ENCODE measurements around the gene SEC14L1.
A peak's percentile ranks its signal among the peaks of the same experiment; 100 is the strongest.

The SEC14L1 gene

DNA sequence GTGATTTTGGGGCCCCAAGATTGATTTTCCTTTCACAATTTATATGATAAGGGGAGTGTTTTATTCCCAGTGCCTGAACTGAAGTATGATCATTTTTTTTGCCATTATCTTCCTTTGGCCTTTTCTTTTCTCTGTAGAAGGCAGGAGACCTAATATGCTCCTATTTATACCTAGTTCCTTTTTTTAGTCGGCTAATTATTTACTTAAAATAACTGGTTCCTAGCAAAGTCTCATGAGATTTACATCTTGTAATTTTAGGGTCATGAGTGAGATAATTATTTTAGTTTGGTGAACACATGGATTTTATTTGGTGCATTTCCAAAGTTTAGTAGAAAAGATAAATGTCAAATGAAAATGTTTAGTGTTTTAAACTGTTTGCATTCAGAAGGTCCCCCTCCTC lies 24.8 kb downstream of the SEC14L1 start:
- no peak for DNase-seq

DNA sequence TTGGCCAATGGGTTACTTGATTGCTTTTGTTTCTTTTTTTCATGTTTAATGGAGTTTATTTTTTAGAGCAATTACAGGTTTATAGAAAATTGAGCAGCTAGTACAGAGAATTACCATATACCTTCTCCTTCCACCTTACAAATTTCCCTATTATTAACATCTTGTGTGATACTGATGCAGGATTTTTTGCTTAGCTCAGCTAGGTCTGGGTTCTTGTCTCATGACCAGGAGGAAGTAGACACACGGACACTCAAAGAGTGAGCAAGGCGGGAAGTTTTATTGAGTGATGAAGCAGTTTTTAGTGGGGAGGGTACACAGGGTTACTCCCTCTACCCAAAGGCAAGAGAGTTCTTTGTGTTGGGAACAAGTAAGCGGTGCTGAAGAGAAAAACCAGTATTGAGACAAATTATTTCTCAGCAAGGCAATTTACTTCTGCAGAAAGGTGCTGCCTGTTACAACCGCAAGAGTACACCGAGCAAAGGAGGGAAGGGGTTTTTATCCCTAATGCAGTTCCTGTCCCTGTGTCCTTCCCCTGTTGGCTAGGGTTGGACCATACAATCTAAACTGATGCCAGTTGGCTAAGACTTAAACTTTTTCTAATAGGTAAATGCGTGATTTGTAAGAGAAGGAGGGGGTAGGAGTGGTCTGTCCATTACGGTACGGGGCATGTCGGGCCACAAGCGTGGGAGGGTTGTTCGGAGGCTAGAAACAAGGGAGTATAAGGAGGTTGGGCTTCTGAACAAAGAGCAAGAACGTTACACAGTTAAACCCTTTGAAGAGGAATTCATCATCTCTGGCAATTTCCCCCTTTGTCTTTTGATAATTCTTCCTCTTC lies 26.9 kb downstream of the SEC14L1 start:
- no peak for DNase-seq

DNA sequence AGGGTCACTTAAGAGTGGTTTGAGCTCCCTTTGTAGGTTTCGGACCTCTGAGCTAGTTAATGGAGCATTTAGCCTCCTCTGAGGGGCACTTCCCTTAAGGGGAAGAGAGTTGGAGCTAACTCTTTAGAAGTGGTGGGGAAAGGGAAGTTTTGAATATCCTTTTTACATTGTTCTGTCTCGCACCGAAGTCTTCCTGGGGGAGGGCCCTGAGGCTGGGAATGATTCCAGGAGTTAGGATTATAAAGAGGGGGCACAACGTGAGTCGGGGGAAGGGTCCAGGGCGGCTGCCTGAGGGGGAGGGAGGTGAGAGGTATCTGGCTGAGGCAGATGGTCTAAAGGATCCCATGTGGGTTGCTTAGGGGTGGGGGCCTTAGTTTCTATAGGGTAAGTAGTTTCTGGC lies 32.3 kb downstream of the SEC14L1 start:
- DNase-seq, result no peak

DNA sequence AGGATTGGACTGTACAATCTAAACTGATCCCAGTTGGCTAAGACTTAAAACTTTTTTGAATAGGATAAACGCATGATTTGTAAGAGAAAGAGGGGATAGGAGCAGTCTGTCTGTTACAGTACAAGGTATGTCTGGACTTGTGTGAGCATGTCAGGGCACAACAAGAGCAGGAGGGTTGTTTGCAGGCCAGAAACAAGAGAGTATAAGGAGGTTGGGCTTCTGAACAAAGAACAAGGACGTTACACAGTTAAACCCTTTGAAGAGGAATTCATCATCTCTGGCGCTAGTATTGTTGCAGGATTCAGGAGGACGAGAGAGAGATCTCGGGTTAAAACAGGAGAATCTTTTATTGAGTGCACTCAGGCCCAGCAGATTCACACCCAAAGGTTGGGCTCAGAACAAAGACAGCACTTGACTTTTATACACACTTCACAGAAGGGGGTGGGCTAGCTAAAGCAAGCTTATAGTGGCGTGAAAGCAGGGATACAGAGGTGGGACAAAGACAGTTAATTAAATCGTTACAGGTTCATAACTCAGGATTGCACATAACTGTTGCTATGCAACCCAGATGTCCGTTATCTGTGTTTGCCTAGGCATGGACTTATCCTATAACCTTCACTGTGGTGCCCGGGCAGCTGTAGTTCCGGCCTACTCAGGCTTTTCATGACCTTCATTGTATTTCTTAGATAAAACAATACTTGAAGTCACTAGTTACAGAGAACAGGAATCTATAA lies 34.3 kb downstream of the SEC14L1 start:
- no peak for DNase-seq

DNA sequence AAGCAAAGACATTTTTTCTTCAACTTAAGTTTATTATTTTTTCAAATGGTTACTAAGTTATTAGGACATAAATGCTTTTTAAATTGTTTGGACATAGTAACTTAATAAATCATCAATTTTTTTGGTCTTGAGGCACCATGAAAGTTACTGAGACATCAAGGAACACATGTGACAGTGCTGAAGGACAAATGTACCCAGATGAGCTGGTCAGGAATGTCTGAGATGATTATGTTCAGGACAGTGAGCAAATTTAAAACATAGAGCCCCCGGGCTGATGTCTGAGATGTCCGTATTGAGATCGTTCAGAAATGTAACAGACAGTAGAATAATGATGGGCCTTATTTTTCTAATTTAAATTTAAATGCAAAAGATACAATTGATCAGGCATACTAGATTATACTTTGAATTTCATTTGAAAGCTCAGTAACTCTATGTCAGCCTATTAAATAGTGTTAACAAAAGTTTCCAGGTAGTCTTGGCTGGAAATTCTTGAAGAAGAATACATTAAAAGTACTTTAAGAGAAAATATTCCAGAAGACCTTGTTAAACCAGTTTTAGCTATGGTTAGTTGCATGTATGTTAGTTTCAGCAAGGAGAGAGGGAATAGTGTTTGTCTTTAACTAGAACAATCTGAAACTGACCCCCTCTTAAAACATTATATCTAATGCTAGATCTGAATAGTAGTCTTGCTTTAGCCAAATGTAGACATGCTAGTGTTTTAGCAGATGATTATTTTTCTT lies 36.4 kb downstream of the SEC14L1 start:
- no peak for DNase-seq

DNA sequence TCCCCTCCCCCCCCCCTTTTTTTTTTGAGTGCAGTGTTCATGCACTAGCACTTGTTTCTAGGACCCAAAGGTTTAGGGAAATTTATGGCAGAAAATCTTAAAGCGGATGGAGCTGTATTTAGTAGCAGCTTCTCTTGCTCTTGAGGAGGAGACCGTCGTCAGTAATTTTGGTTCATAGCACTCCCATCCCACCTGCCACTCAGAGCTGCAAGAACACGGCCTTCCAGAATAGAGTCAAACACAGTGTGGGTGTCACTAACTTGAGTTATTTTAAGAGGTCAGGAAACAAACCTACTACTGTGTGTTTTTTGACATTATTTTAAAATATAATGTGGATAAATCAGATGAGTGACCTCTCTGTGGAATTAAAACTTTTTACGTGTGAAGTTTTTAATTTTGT lies 37.3 kb downstream of the SEC14L1 start:
- no peak for DNase-seq

DNA sequence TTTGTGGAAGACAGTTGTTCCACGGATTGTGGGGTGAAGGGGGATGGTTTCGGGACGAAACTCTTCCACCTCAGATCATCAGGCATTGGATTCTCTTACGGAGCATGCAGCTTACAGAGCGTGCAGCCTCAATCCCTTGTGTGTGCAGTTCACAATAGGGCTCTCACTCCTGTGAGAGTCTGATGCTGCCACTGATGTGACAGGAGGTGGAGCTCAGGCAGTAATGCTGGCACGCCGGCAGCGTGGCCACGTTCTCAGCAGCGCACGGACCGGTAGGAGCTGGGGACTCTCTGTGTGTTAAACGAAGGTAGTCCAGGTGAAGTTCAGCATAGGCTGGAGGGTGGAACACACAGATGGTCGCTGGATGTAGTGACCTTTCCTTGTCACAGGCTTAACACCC lies 37.8 kb downstream of the SEC14L1 start:
- no peak for DNase-seq

DNA sequence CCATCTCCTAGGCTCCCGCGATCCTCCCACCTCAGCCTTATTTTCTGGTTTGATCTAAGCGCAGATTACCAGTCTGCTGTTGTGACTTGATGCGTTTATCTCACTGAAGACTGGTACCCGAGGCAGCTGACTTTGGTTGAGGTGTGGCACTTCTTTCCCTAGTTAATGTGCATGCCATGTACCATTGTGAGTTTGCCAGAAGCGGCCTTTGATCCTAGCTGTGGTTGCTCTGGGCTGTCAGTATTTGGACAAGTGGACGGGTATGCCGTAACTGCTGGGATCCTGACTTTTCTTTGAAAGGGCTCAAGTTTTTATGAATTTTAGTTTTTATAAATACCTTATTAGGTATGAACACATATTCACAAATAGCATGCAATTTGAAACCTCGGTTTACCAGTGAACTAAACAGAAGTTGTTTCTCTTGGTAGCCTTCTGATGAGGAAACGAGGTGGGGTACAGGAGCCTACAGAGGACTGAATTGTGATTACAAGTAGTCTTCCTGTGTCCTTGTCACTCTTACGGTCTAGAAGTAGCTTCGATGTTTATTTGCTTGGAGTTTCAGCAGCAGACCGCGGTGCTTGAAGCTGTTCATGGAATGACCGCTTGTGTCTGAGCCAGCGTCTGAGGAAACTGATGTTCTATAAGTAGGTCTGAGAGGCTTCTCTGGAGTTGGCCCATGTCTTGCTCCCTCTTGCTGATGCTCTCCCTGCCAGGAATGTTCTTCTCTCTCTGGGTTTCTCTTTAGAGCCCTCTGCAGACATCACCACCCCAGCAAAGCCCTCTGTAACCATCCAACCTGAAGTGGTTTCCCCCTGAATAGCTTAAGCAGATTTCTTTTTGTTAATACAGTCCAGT lies 40.0 kb downstream of the SEC14L1 start:
- DNase-seq, result no peak

DNA sequence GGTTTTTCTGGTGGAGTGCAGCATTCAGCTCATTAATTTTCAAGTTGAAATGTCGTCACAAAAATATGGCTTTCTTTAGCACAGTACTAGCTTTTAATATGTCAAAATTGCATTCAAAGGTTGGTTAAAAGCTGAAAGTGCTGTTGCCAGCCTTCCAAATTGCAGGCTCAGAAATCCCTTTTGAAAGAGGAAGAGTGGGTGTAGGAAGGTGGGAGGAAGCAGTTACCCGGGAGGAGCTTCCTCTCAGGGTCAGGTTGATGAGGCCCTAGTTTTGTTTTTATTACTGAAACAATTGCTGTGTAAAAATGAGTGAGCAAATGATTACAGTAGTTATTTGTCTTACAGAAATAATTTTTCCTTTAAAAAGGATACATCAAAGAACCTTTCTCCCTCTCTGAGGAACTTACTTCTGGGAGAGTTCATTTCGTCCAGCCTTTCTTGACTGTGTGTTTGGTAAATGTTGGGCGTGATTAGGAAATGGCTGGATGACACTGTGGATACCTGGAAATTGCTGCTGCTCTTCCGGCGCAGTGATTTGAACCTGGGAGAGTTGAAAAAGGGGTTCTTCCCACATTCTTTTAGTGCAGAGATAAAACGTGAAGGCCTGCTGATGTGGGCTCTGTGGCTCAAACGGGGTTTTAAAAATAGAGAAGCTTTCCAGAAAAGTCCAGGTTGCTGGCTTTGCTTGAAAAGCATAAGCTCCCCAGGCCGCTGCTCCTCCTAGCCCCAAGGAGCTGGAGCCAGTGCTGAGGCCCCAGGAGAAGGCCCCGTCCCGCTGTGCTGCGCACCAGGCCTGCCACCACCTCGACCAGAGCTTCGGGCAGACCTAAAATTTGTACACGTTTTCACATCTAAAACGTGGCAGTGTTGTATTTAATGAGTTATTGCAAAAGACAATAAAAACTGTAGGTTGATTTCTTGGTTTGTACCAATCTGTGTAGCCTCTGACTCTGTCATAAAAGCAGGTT lies 41.7 kb downstream of the SEC14L1 start:
- no peak for DNase-seq

DNA sequence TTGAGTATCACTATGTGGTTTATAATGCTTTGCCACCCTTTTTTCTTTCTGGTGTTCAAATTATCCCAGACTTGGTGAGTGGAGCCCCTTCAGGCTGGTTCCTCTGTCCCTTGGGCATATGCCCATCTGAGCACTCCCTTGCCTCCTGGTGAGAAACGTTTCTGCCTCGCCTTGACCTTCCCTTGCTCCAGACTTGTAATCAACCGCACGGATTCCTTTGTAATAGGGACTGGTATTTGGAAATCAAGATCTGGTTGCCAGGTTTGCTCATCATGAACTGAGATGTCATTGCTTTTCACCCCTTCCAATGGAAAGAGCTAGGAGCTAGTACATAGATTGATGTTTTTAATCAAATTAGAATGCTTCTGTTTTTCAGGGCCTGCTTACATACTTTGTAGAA lies 43.7 kb downstream of the SEC14L1 start:
- DNase-seq, result no peak

DNA sequence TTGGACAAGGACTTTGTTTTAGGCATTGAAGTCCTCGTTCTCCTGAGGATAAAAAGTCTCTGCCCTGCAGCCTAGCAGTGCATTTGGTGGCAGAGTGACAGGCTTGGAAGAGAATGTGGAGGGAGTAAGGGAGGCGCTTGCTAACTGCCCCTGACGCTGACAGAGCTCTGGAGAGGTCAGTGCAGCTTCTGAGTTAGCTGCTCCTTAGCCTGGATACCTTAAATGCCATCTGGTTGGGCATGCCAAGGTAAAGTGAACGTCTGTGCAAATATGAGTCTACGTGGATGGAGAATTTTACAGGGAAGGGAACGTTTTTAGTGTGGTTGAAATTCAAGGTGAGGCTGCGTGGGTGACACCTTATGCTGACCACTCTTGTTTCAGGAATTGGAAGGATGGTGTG lies 44.4 kb downstream of the SEC14L1 start:
- DNase-seq, result no peak

DNA sequence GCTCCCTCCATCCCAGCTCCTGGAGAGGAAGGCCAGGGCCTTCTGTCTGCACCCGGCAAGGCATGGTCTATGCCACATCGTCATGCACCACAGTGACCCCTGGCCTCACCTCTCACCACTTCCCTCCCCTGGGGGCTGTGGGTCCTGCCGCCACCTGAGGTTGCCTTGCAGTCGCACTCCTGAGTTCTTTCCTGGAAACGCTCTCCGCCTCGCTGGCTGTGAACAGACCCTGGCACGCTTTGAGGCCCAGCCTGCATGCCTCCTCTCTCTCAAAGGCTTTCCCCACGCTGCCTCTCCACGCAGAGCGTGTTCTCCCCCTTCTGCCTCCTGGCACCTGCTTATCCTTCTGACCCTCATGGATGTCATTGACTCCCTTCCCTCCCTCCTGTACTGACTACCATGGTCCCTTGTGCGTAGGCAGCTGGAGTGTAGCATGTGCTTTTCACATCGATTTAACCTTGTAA lies 45.4 kb downstream of the SEC14L1 start:
- no peak for DNase-seq

DNA sequence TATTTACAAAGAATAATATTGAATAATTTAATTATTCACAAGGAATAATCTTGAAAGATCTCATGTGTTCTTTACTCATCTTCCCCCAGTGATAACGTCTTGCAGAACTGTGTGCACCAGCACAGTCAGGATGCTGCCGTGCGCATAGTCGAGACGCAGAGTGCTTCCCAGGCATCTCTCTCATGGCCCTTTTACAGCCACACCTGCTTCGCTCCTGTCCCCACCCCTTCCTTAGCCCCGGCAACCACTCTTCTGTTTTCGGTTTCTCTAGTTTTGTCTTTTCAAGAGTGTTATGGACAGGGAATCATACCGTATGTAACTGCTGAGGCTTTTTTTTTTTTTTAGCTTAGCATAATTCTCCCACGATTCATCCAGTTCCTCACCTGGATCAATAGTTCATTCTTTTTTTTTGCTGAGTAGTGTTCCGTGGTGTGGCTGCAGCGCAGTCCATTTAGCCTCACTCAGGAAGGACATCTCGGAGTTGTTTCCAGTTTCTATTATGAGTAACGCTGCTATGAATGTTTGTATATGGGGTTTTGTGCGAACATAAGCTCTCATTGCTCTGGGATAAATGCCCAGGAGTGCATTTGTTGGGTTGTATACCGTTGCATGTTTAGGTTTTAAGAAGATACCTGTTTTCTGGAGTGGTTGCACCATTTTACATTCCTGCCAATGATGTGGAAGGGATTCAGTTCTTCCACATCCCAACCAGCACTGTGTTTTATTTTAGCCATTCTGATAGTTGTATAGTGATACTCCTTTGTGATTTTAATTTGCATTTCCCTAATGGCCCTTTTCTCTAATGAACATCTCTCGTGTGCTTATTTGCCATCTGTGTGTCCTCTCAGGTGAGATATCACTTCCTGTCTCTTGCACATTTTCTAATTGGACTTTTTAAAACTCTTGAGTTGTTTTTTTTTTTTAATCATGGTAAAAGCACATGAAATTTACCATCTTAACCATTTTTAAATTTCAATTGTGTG lies 47.6 kb downstream of the SEC14L1 start:
- peak; percentile 7 for DNase-seq

DNA sequence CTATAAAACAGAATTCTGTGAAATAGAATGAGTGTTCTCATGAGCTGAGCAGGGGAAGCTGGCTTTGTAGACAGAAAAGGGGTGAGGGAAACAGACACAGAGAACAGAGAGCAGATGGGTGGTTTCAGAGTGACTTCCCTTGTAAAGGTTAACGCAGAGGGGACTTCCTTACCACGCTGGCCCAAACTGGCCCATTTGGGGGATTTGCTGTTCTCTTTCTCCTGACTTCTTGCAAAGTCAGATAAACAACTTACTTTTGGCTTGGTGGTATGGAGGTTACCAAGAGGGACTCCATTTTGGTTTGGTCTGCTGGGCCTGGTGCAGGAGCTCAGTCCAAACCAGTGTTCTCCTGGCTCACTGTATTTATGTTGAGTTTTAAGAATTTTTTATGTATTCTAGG lies 48.4 kb downstream of the SEC14L1 start:
- no peak for DNase-seq

DNA sequence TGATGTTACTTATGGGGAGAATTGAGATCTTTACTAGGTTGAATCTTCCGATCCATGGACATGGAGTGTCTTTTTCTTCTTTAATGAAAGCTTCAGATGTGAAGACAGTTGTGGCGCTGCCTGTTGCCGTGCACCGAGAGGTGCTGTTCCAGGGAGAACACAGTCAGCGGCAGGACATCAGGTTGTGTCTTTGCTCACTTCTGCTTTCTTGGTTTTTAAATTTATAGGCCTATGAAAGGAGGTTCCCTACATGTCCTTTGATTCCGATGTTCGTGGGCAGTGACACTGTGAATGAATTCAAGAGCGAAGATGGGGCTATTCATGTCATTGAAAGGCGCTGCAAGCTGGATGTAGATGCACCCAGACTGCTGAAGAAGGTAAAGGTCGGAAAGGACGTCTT lies 49.8 kb downstream of the SEC14L1 start:
- no peak for DNase-seq

DNA sequence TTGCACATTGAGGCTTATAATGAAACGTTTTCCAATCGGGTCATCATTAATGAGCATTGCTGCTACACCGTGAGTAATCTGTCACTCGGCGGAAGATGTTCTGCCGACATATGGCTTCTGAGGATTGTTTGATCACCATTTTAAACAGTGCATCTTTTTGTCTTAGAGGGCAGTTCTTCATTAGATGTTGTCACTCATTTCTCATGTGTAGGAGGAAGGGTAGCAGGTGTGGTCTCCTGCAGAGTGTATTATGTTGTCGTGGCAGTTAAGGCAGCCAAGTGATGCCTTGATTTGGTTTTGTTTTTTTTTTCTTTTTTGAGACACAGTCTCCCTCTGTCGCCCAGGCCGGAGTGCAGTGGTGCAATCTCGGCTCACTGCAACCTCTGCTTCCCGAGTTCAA lies 50.5 kb downstream of the SEC14L1 start:
- DNase-seq, result no peak

DNA sequence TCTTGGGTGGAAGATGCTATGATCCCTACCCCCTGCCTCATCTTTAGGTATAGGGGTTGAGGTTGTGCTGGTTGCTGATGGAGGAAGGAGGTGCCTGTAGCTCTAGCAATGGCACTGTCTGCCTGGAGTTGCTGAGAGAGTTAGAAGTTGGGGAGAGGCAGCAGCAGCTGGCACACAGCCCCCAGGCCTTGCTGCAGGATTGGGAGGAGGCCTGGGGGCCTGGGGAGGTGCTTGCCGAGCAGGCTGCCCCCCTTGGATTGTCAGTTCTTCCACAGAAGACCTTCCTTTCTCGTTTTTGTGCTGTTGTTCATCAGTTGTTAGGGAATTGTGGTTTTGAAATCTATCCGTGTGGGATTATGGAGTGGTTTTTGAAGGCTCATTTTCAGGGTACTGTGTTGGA lies 52.9 kb downstream of the SEC14L1 start:
- DNase-seq, result no peak

DNA sequence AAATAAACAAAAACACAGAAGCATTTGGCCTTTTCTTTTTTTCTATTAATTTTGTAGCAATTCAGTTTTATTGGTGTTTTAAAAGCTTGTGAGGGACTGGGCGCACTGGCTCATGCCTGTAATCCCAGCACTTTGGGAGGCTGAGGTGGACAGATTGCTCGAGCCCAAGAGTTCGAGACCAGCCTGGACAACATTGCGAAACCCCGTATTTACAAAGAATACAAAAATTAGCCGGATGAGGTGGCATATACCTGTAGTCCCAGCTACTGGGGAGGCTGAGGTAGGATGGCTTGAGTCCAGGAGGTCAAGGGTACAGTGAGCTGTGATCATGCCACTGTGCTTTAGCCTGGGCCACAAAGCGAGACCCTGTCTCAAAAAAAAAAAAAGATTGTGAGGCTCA lies 53.4 kb downstream of the SEC14L1 start:
- no peak for DNase-seq

DNA sequence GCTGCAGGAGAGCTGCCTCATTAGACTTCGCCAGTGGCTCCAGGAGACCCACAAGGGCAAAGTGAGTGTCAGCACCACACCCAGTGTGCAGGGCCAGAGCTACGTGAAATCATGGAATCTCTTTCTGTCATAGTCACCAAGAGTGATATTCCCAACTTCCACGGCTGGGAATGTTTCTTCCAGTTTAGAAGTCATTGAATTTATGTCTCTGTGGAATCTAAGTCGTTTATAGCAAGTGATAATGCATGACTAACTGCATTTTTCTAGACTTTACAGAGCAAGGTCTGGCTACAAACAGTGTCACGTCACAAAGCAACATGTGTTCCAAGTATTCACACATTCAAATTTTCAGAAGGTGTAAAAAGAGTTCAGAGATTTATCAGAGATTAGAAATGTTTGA lies 55.5 kb downstream of the SEC14L1 start:
- DNase-seq, result no peak

DNA sequence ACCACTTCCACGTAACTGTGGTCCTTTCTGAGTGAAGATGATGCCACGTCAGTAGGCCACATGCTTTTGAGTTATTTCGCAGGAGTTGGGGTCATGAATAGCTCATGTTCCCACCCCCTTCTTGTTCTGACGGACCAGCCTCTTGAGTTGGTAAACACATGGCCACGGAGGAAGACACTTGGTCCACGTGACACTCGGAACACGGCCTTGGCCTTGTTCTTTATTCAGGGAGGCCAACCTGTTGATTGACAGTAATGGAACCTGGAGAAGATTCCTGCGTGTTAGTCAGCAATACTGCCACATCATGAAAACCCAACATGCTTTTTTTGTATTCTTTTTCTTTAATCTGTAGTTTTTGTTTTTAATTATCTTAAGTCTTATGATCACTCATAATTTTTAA lies 56.3 kb downstream of the SEC14L1 start:
- no peak for DNase-seq
